ENCODE results near the gene NME9.

The NME9 gene

GRCh38 chr3:138361561-138361971 is 31.9 kb upstream of the NME9 start:
- no peak for DNase-seq

- DNase-seq, result no peak
These were observed 31.3 kb upstream of the NME9 start for GRCh38 chr3:138360869-138361525.

DNA sequence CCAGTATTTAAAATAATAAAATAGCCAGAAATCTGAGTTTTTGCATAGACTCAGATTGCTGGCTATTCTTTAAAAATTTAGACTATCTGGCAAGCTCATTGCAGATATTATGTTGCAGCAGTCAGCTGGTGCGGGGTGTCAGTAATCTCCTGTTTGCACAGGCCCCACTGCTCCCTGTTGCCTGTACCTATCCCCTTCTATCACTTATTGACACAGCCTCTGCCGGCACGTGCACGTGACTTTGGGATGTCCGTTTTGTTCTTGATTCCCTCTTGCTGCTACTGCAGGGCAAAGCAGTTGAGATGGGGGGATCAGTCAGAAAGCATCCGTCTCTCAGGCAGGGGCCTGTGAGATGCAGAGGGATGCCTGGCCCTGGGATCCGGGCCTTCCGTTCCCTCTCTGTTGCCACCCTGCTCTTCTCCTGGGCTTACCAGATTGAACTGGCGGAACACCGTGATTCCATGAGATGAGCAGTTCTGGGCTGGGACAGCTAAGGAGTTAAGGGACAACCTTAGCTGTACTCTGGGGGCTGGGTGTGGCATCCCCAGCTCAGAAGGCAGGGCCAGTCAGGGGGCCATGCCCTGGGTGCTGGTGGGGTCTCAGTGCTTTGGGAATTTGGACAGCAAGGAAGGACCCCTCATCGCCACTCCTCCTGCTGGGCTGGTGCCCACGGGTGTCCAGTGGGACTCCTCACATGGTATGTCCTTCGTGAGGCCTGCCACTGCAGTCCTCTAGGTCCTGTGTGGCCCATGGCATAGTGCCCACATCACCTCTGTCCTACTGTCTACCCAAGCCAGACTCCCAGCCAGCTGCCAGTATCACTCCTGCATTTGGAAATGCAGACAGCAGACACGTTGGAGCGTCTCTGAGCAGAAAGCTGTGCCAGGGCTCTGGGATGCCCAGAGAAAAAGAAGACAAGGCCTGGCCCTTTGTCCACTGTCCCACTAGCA is 30.5 kb upstream of the NME9 start:
- no peak for DNase-seq

DNA sequence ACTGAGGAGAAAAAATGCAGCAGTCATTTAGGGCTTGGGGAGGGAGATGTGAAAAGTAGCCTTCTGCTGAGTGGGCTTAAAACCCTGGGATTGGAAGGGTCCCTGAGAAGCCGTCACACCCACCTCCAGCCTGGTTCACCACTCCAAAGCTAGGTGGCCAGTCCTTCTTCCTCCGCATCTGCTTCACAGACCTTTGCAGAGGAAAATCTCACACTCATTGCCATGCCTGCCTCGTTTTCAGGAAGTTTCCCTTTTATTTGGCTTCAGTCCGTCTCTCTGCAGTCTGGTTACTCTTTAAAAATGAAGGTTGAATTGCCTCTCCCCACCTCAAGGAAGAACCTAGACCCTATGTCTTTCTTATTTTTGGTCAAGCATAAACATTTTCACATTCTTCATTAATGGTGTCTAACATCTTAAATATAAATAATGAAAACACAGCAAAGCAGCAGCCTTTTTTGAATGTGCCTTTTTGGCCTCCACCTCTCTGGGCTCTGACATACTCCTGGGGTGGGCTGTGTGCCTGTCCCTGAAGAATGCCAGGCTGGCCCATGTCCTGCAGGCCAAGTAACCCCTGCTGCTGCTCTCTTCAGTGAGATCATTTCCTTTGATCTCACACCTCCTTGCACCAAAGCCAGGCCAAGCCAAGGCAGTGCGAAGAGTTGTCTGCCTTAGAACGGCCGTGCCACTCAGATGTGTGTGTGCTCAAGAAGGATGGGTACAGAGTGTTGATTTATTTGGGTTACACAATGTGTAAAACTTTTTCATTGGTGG is 29.7 kb upstream of the NME9 start:
- no peak for DNase-seq

DNA sequence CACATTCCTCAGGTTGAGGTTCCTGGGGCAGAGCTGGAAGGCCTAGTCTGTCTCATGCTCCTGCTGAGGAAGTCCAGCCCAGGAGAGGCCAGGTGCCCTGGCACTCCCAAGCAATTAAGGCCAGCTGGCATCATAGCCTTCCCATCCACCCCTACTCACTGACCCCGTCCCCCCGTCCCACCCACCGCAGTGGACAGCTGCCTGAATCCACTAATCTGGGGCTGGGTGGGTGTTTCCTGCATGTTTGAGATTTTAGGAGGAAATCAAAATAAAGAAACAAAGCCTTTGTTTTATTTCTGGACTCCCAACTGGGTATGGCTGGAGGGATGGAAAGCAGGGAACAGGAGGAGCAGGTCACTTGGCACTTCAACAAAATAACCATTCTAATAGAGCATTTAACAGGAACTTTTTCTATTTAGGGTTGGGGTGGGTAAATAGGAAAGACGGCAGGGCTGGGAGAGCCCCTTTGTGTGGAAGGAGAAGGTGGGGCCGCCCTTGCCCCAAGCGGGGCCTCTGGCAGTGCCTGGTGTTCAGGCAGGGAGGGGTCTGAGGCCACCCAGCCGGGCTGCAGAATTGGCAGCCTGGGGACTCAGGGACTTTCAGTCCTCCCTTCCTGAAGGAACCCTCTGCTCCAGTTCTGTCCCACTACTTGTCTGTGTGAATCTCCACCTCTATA is 27.2 kb upstream of the NME9 start:
- no peak for DNase-seq

DNA sequence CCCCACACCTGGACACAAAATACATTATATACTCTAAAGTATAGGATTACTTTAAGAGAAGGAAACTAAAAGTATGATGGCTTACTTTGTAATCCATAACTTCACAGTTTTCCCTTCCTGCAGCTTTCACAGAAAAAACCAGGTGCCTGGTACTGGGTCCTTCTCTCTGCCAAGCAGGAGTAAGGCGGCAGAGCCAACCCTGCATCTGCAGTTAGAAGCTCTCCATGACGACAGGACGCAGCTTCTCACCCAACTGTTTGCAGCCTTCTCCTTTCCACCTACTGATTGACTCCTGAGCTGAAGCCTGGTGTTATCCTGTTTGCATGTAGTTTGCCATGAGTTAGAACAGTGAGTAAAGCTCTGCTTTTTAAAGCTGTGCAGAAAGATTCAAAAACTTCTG is 25.4 kb upstream of the NME9 start:
- DNase-seq, result no peak

- DNase-seq, result no peak
These were observed 24.7 kb upstream of the NME9 start for GRCh38 chr3:138354376-138354775.

- DNase-seq, result no peak
These were observed 22.4 kb upstream of the NME9 start for GRCh38 chr3:138351916-138352550.

- DNase-seq, result no peak
These were observed 21.5 kb upstream of the NME9 start for GRCh38 chr3:138351151-138351550.

- no peak for DNase-seq
These were observed 20.4 kb upstream of the NME9 start for GRCh38 chr3:138349926-138350665.

GRCh38 chr3:138348754-138349739 is 19.4 kb upstream of the NME9 start:
- DNase-seq, result peak in 1 of 2 experiments; percentile 37

DNA sequence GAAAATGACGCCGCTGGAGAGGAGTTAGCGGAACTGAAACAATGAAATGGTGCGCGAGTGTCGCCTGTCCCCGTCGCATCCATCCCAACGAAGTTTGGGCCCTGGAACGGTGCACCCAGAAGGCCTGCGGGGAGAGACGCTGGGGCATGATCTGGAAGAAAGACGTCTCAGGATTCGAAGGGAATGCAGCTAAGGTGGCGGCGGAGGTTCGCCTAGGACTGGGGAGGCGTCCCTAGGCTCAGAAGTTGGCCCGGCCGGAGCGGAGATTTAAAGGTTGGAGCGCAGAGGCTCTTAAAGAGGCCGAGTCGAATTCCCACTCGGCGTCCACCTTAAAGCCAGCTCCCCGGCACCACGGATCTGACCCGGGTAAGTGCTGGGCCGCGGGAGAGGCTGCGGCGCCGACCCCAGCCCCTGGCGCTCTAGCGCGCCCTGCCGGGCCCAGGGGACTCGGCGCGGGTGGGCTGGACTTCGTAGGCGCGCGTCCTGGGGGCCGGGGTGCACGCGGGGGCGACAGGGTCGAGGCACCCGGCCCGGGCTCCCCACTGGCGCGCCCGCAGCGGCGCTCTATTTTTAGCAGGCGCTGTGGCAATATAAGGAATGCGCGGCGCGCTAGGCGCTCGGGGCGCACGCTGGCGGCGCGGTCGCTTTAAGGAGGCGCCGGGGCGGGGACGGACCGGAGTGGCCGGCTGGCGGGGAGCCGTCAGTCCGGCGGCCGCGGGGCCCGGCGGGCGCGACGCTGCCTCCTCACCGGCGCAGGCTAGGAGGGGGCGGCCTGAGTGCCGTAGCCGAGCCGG is 18.5 kb upstream of the NME9 start, which contains the start of gene MRAS:
TSS of gene MRAS (plus strand) at position 620 of the 794 bp plus-strand sequence. CDS start 24,305 bp downstream, outside the sequence.
- DNase-seq, result peak; percentile 64 to 75

DNA sequence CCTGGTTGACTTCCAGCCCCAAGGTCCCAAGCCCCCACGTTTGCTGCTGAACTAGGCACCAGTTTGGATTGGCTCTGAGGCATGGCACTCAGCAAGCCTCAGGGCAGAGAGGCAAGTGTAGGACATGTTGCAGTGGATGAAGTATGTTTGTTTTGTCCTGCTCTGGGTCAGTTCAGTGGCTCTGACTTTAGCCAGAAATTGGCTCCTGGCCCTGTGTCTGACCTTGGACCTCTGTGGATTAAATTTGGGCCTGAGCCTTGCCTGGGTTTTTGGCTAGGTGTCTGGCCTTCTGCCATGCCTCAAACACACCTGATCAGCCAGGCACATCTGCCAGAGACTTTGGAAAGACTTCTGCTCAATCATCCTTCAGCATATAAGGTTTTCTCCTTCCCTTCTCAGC is 15.1 kb upstream of the NME9 start:
- DNase-seq, result no peak

- no peak for DNase-seq
These were observed 10.9 kb upstream of the NME9 start for GRCh38 chr3:138340511-138340910.

DNA sequence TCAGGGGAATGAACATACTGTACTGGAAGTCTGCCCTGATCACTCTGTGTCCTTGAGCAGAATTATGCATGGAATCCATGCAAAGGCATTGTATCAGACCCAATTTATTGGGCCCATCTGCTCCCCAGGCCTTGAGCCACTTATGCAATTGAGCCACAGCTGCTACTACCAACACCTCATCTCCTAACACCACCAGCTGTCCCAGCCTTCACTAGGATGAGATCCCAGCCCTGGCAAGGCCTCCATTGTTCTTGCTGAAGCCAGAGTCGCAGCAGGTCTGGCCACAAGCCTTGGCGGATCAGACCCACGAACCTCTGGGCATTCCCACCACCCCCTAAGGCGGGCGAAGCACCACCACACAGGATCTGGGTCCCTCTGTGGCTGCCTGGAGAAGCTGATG is 9.2 kb upstream of the NME9 start:
- DNase-seq, result no peak

DNA sequence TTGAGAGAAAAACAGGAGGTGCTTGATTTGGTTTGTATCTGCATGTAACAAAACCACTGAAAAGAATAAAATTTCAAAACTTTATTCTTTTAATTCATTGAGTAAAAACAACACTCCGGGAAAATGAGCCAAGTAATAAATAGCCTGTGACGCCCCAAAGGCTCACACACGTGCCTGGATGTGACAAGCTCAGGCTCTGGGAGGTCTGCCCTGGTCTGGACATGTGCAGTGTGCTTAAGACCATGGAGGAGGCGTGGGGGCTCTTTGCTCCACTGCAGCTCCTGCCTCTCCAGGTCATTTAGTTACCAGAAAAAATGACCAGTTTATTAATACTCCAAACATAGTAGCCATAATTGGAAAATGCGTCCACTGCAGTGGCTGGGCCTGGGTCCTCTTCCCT is 8.6 kb upstream of the NME9 start:
- no peak for DNase-seq

GRCh38 chr3:138336454-138336999 is 6.9 kb upstream of the NME9 start:
- DNase-seq, result no peak

- no peak for DNase-seq
These were observed 5.0 kb upstream of the NME9 start for GRCh38 chr3:138334608-138335007.

GRCh38 chr3:138332472-138333073 is 2.9 kb upstream of the NME9 start:
- DNase-seq, result no peak
